ENCODE results near the gene ACAT2. TPM values are rescaled to one million over a fixed set of nuclear protein-coding genes. Genes with fewer than 3 reads are reported as not detected.
A peak's percentile ranks its signal among the peaks of the same experiment; 100 is the strongest.
"Not testable (repeated sequence)": the region's sequence is repeated elsewhere in the genome, so short reads cannot be mapped to it uniquely, and the experiment has no call there.

ACAT2 gene
- total RNA-seq, 1 donor: 115 TPM

DNA sequence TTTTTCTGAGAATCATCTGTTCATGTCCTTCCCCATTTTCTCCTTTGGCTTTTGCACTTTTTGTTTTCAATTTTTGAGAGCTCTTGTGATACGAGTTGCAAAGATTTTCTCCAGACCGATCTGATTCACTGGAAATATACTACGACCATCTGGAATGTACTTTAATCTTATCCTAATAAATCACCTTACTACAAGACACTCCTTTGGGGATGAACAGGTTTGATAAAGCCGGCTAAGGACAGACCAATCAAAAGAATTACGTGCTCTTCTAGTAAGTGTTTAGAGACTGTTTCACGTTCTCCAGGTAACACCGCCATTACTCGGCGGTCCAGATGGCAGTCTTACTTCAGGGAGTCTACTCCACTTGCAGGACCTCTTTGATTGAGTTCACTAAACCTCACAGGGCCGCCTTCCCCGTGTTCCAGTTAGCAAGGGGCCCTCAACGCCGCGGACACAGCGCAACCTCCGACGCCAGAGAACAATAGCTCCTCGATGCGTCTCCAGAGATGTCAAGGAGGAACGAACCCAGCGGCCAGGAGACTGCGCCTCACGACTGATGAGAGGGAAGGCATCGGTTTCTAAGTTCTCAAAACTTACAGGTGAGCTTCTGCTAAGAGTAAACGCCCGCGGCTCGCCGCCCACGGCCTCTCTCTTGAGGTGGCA lies 35.5 kb upstream of the ACAT2 start:
- TF ChIP-seq, protein P1, sequence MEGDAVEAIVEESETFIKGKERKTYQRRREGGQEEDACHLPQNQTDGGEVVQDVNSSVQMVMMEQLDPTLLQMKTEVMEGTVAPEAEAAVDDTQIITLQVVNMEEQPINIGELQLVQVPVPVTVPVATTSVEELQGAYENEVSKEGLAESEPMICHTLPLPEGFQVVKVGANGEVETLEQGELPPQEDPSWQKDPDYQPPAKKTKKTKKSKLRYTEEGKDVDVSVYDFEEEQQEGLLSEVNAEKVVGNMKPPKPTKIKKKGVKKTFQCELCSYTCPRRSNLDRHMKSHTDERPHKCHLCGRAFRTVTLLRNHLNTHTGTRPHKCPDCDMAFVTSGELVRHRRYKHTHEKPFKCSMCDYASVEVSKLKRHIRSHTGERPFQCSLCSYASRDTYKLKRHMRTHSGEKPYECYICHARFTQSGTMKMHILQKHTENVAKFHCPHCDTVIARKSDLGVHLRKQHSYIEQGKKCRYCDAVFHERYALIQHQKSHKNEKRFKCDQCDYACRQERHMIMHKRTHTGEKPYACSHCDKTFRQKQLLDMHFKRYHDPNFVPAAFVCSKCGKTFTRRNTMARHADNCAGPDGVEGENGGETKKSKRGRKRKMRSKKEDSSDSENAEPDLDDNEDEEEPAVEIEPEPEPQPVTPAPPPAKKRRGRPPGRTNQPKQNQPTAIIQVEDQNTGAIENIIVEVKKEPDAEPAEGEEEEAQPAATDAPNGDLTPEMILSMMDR (IDR thresholded peaks at IDR 0.05; ENCODE audit: insufficient read depth, low read depth, low read length): no peak
- DNase-seq (ENCODE audit: low read depth): no peak
- H3K4me3 ChIP-seq (ENCODE audit: low read depth, low read length): peak overlapping the region; percentile 90

DNA sequence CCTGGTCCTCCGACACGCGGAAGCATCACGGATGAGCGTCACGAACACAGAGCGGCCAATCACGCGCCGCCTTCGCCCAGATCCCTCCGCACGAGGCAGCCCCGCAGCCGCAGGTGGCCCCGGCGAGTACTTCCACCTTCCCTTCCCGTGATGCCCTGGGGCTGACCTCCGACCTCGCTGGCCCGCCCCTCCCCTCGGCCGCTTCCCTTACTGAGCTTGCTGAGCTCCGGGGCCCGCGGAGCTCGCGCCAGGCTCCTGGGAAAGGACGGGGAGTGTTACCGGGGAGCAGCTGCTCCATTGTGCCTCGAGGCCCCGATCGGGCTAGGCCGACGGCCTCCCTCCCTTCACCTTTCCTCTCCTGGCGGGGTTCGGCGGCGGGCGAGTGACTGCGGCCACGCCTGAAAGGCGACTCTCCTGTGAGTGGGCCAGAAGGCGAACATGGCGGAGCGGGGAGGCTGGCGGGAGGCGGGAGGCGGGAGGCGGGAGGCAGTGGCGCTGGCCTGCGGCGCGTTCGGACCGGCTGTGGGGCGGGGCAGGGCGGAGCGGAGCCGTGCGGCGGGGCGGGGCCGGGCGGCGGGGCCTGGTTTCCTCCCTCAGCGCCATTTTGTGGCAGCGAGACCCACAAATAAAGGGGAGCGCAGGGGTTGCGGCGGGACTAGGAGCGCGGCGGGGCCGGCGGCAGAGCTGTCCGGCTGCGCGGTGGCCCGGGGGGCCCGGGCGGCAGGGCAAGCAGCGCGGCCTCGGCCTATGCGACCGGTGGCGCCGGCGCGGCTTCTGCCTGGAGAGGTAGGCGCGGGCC lies 34.7 kb upstream of the ACAT2 start, which contains the start of gene WTAP:
TSS of gene WTAP (plus strand) at position 589 of the 799 bp plus-strand sequence. CDS start 8,760 bp downstream, outside the sequence.
- TF ChIP-seq, protein P1 (IDR thresholded peaks at IDR 0.05; ENCODE audit: insufficient read depth, low read depth, low read length): no peak

DNA sequence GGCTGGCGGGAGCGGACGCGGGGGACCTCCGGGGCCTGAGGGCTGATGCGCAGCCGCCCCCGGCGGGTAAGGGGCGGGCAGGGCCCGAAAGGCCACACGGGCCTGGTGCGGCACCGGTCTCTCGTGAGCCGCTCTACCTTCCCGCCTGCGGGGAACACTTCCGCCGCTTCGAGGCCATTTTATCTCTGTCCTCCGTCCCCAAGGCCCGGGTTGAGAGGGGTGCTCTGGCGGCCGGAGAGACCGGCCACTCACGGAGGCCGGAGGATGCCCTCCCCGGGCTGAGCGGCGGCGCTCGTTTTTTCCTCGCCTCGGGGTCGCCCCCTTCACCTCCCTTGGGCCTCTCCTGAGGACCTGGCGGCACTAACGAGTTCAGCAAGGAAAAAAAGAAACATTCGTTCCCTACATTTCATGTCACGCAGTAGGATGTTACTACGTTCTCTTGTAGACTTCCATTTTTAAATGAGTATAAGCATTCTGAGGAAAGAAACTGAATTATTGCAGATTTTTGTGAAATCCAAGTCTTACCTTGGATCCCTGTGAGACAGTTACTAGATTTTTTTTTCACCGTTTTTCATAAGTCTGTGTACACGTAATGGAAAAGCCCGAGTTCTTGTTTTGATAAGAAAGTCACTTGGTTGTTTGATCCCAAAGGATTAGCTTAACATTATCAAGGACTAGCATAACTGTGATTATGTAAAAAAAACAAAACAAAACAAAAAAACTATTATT lies 34.0 kb upstream of the ACAT2 start:
- peak; percentile 71 for DNase-seq (ENCODE audit: low read depth)
- TF ChIP-seq, protein P1 (IDR thresholded peaks at IDR 0.05; ENCODE audit: insufficient read depth, low read depth, low read length): no peak
- H3K4me3 ChIP-seq (ENCODE audit: low read depth, low read length): peak overlapping the region; percentile 90

More for the DNA sequence above, 34.7 kb upstream of the ACAT2 start, which contains the start of gene WTAP:
- DNase-seq (ENCODE audit: low read depth): peak; percentile 95
- H3K4me3 ChIP-seq (ENCODE audit: low read depth, low read length): peak within 1 kb of the TSS; percentile 90

DNA sequence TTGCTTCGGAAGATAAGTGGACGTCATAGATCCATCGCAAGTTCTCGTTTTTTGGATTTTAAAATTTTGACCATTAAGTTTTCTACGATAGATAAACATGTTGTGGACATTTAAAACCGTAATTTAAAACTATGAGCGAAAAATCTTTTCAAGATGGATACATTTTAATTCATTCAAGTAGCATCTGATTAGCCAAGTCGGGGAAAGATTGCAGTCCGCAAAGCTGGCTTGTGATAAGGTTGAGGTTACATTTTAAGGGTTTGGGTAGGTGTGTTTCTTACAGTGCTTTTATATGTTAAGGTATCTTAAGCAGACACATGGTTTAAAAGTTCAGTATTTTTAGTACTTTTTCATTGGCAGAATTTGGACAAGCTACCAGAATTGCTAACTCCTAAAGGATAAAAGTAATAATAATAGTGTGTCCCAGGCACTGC lies 33.3 kb upstream of the ACAT2 start:
- DNase-seq (ENCODE audit: low read depth): no peak
- TF ChIP-seq, protein P1 (IDR thresholded peaks at IDR 0.05; ENCODE audit: insufficient read depth, low read depth, low read length): no peak
- H3K4me3 ChIP-seq (ENCODE audit: low read depth, low read length): peak overlapping the region; percentile 90

DNA sequence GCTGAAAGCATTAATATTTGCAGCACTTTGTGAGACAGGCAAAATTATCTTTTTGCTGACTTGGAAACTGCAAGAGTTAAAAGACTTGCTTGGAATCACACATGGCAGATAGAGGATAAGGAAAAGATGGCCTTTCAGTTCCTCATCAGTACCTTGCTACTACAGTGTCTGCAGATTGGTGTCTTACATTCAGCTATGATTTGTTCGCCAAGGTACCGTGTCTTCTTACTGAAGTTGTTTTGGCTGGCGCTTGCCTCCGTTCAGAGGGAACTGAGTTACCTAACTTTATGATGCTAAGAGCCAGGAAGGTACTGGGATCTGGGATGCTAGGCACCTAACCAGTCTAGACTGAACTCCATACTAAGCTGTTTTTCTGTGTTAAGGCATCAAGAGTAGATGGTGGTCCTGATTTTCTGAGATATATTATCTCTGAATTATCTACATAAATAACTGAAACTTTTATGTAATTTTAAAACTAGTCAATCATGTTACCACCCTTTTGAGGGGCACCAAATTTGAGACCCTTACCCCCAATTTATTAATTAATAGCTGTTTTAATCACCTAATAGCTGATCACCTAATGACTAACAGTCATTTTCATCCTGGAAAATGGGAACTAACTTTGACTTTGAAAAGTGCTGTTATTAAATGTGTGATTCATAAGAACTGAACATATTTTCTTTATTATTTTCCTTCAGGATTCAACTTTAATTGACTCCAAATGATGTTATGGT lies 32.1 kb upstream of the ACAT2 start:
- peak; percentile 28 for DNase-seq (ENCODE audit: low read depth)
- TF ChIP-seq, protein P1 (IDR thresholded peaks at IDR 0.05; ENCODE audit: insufficient read depth, low read depth, low read length): no peak
- peak overlapping the region; percentile 90 for H3K4me3 ChIP-seq (ENCODE audit: low read depth, low read length)

DNA sequence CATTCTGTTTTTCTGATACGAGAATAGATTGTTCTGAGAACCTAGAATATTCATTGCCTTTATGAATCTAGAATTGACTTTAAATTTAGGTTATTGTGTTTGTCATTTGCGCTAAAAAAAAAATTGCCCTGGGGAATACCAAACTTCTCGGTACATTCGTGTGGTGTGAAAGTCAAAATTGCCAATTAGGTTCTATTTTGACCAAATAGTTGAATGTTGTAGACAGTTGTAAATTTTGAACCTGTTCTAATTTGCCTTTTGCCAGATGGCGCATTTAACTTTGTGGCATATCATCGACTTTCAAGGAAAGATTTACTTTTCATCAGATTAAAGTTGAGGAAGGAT lies 31.5 kb upstream of the ACAT2 start:
- no peak overlapping the region for H3K4me3 ChIP-seq (ENCODE audit: low read depth, low read length)
- DNase-seq (ENCODE audit: low read depth): no peak
- TF ChIP-seq, protein P1 (IDR thresholded peaks at IDR 0.05; ENCODE audit: insufficient read depth, low read depth, low read length): no peak

DNA sequence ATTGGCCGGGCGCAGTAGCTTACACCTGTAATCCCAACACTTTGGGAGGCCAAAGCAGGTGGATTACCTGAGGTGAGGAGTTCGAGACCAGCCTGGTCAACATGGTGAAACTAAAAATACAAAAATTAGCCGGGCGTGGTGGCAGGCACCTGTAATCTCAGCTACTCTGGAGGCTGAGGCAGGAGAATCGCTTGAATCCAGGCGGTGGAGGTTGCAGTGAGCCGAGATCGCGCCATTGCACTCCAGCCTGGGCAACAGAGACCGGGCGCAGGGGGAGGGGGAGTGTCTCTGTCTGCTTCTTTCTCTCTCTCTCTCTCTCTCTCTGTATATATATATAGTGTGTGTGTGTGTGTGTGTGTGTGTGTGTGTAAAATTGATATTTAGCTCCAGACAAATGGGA lies 29.3 kb upstream of the ACAT2 start:
- H3K4me3 ChIP-seq (ENCODE audit: low read depth, low read length); DNase-seq (ENCODE audit: low read depth): not testable (repeated sequence)

DNA sequence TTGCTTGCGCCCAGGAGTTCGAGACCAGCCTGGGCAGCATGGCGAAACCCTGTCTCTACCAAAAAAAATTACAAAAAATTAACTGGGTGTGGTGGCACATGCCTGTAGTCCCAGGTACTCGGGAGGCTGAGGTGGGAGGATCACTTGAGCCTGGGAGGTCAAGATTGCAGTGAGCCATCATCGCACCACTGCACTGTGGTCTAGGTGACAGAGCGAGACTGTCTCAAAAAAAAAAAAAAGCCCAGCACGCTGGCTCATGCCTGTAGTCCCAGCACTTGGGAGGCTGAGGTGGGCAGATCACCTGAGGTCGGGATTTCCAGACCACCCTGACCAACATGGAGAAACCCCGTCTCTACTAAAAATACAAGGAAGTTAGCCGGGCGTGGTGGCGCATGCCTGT lies 28.4 kb upstream of the ACAT2 start:
- DNase-seq (ENCODE audit: low read depth); H3K4me3 ChIP-seq (ENCODE audit: low read depth, low read length): not testable (repeated sequence)
